Measurements from ENCODE around the gene CTSG. TPM values are rescaled to one million over a fixed set of nuclear protein-coding genes. Genes with fewer than 3 reads are reported as not detected.
"Not testable (repeated sequence)": the region's sequence is repeated elsewhere in the genome, so short reads cannot be mapped to it uniquely, and the experiment has no call there.

Gene CTSG
- total RNA-seq, 1 donor from 2014 or later, result not detected

GRCh38 chr14:24566318-24566717 lies 9.7 kb downstream of the CTSG start:
- H3K27ac Mint-ChIP-seq, result no peak overlapping the region

GRCh38 chr14:24565766-24566165 lies 10.3 kb downstream of the CTSG start:
- no peak overlapping the region for H3K4me3 Mint-ChIP-seq
- H3K36me3 Mint-ChIP-seq, result no peaks in the 10 kb centered on the region
- H3K27me3 Mint-ChIP-seq (ENCODE audit: low read depth), result no peaks in the 10 kb centered on the region
- TF ChIP-seq CTCF (IDR thresholded peaks at IDR 0.05; ENCODE audit: unreplicated experiment), result no peak
- no peaks in the 10 kb centered on the region for H3K4me1 Mint-ChIP-seq
- H3K9me3 Mint-ChIP-seq, result peaks cover 78% of the 10 kb centered on the region
- H3K27ac Mint-ChIP-seq, result no peak overlapping the region
- DNase-seq (ENCODE audit: low spot score in 2 of 2, unreplicated experiment in 2 of 2), result no peak

More at GRCh38 chr14:24566318-24566717, 9.7 kb downstream of the CTSG start:
- no peak for DNase-seq (ENCODE audit: low spot score in 2 of 2, unreplicated experiment in 2 of 2)
- Mint-ChIP-seq H3K27me3 (ENCODE audit: low read depth) (no peaks in the 10 kb centered on the region), H3K36me3 (no peaks in the 10 kb centered on the region), H3K4me3 (no peak overlapping the region), H3K4me1 (no peaks in the 10 kb centered on the region), H3K9me3 (peaks cover 76% of the 10 kb centered on the region)
- no peak for TF ChIP-seq CTCF (IDR thresholded peaks at IDR 0.05; ENCODE audit: unreplicated experiment)

GRCh38 chr14:24563505-24563904 lies 12.5 kb downstream of the CTSG start:
- DNase-seq (ENCODE audit: low spot score in 2 of 2, unreplicated experiment in 2 of 2), result no peak
- TF ChIP-seq CTCF (IDR thresholded peaks at IDR 0.05; ENCODE audit: unreplicated experiment), result no peak
- Mint-ChIP-seq H3K4me3 (no peak overlapping the region), H3K36me3 (no peaks in the 10 kb centered on the region), H3K9me3 (peaks cover 80% of the 10 kb centered on the region), H3K27me3 (ENCODE audit: low read depth) (no peaks in the 10 kb centered on the region), H3K4me1 (no peaks in the 10 kb centered on the region), H3K27ac (no peak overlapping the region)

GRCh38 chr14:24556756-24557155 lies 19.3 kb downstream of the CTSG start:
- no peak for DNase-seq (ENCODE audit: low spot score in 2 of 2, unreplicated experiment in 2 of 2)
- peaks cover 3% of the 10 kb centered on the region for H3K36me3 Mint-ChIP-seq
- no peak overlapping the region for H3K4me3 Mint-ChIP-seq
- no peak overlapping the region for H3K27ac Mint-ChIP-seq
- peaks cover 78% of the 10 kb centered on the region for H3K9me3 Mint-ChIP-seq
- no peak for TF ChIP-seq CTCF (IDR thresholded peaks at IDR 0.05; ENCODE audit: unreplicated experiment)
- H3K27me3 Mint-ChIP-seq (ENCODE audit: low read depth), result no peaks in the 10 kb centered on the region
- no peaks in the 10 kb centered on the region for H3K4me1 Mint-ChIP-seq

GRCh38 chr14:24549064-24549463 lies 27.0 kb downstream of the CTSG start:
- not testable (repeated sequence) for H3K4me3 Mint-ChIP-seq; H3K36me3 Mint-ChIP-seq; H3K27me3 Mint-ChIP-seq (ENCODE audit: low read depth); H3K27ac Mint-ChIP-seq; H3K4me1 Mint-ChIP-seq; DNase-seq (ENCODE audit: low spot score in 2 of 2, unreplicated experiment in 2 of 2)
- peaks cover 83% of the 10 kb centered on the region for H3K9me3 Mint-ChIP-seq

GRCh38 chr14:24542346-24542936 lies 33.6 kb downstream of the CTSG start:
- Mint-ChIP-seq H3K36me3 (no peaks in the 10 kb centered on the region), H3K27me3 (ENCODE audit: low read depth) (no peaks in the 10 kb centered on the region), H3K4me1 (no peaks in the 10 kb centered on the region), H3K4me3 (no peak overlapping the region), H3K9me3 (peaks cover 97% of the 10 kb centered on the region), H3K27ac (no peak overlapping the region)
- no peak for DNase-seq (ENCODE audit: low spot score in 2 of 2, unreplicated experiment in 2 of 2)
- TF ChIP-seq CTCF (IDR thresholded peaks at IDR 0.05; ENCODE audit: unreplicated experiment), result no peak
